ENCODE measurements around the gene SBF2. TPM values are rescaled to one million over a fixed set of nuclear protein-coding genes. Genes with fewer than 3 reads are reported as not detected.

The SBF2 gene
- total RNA-seq, 1 experiment from 2014 or later = 30.2 TPM

- H3T11ph ChIP-seq (ENCODE audit: low read length) = no peak overlapping the region
- no peak overlapping the region for H2BK20ac ChIP-seq (ENCODE audit: low read depth, low read length, poor library complexity, severe bottlenecking)
- Mint-ChIP-seq H3K27me3 (ENCODE audit: low read depth) (no peaks in the 10 kb centered on the region), H3K36me3 (ENCODE audit: insufficient read depth in 1 of 3, low read depth in 3 of 3) (peaks cover 12 to 28% (median 22%) of the 10 kb centered on the region in 3 experiments), H3K9me3 (peaks cover 19 to 22% of the 10 kb centered on the region in 2 experiments), H3K4me3 (no peak overlapping the region), H3K27ac (no peak overlapping the region), H3K4me1 (peaks cover 3 to 4% of the 10 kb centered on the region in 2 experiments; a peak in 1 of 4 replicates)
- H2BK12ac ChIP-seq (ENCODE audit: insufficient read length, low read depth, low read length) = no peak overlapping the region
- H3K27me3 ChIP-seq (ENCODE audit: insufficient read depth, low read length) = no peaks in the 10 kb centered on the region
- no peak for DNase-seq
- H4K5ac ChIP-seq (ENCODE audit: insufficient read length, low read depth, low read length) = no peak overlapping the region
- H2AK5ac ChIP-seq (ENCODE audit: insufficient read length, low read length) = no peak overlapping the region
- H3K4me2 ChIP-seq (ENCODE audit: insufficient read depth, insufficient read length, low read length) = no peak overlapping the region
- TF ChIP-seq CTCF (conservative IDR thresholded peaks at IDR 0.05) = no peak
- H3K9me3 ChIP-seq (ENCODE audit: control insufficient read depth, low read depth, low read length) = no peaks in the 10 kb centered on the region
- no peak overlapping the region for H2AFZ ChIP-seq (ENCODE audit: low read length)
- H2BK15ac ChIP-seq (ENCODE audit: low read depth, low read length) = no peak overlapping the region
- no peaks in the 10 kb centered on the region for H3K79me2 ChIP-seq (ENCODE audit: insufficient read depth, low read length)
- no peaks in the 10 kb centered on the region; the same call in 1 of the 2 replicates for H3K4me1 ChIP-seq (ENCODE audit: insufficient read depth, low read length)
- H3K18ac ChIP-seq (ENCODE audit: insufficient read length, low read depth, low read length) = no peak overlapping the region
- H4K91ac ChIP-seq (ENCODE audit: insufficient read length, low read depth, low read length) = no peak overlapping the region
- H4K8ac ChIP-seq (replicated peaks; ENCODE audit: insufficient read length, low read depth, low read length) = no peak overlapping the region
- H3K23me2 ChIP-seq (ENCODE audit: insufficient read length, low read depth, low read length, poor library complexity, severe bottlenecking) = no peaks in the 10 kb centered on the region
- no peak overlapping the region for H2BK120ac ChIP-seq (ENCODE audit: low read depth, low read length, poor library complexity, severe bottlenecking)
- no peak overlapping the region for H2BK5ac ChIP-seq (ENCODE audit: insufficient read length, low read length)
- no peak overlapping the region for H3K56ac ChIP-seq (ENCODE audit: insufficient read length, low read depth, low read length)
- H3K79me1 ChIP-seq (ENCODE audit: insufficient read depth, low read depth, low read length, poor library complexity, severe bottlenecking) = no peaks in the 10 kb centered on the region
- H3K9ac ChIP-seq (ENCODE audit: extremely low read depth, insufficient read length, low read length) = no peak overlapping the region
- no peaks in the 10 kb centered on the region for H4K20me1 ChIP-seq (ENCODE audit: control insufficient read depth, insufficient read depth, insufficient read length)
- no peak overlapping the region for H3K14ac ChIP-seq (ENCODE audit: insufficient read depth, low read length)
- H3K27ac ChIP-seq (ENCODE audit: insufficient read length, low read depth, low read length) = no peak overlapping the region
- no CpG with 5 or more reads among the region's 4 CpGs for WGBS (ENCODE audit: extremely low coverage, insufficient read length, low lambda C conversion rate)
- no peak overlapping the region for H3K4ac ChIP-seq (ENCODE audit: low read depth, low read length)
- H3K23ac ChIP-seq (ENCODE audit: insufficient read length, low read depth, low read length) = no peak overlapping the region
These were observed 251.3 kb downstream of the SBF2 start for GRCh38 chr11:10042699-10043098.

All from H9 (cell line).